Left ventricle myocardium inferior (tissue), 1 donor: Measurements from ENCODE around the gene SREBF1. TPM values are rescaled to one million over a fixed set of nuclear protein-coding genes. Genes with fewer than 3 reads are reported as not detected.
"Not testable (repeated sequence)": the region's sequence is repeated elsewhere in the genome, so short reads cannot be mapped to it uniquely, and the experiment has no call there.

Experiments used
- DNase-seq: peaks from one replicate; pipeline ENCODE4 v3.0.0-alpha.2; 2020
- H3K27ac ChIP-seq: fragments of 200-600 bp; replicated peaks from 2 replicates; pipeline ENCODE4 v1.8.0; 2021
- H3K27me3 ChIP-seq: fragments of 200-600 bp; 2 replicates; pipeline ENCODE4 v1.8.0; 2021; ENCODE audit warnings: low read depth
- H3K36me3 ChIP-seq: fragments of 200-600 bp; 2 replicates; pipeline ENCODE4 v1.8.0; 2021
- H3K4me1 ChIP-seq: fragments of 200-600 bp; 2 replicates; pipeline ENCODE4 v1.8.0; 2021
- H3K4me3 ChIP-seq: fragments of 200-600 bp; 2 replicates; pipeline ENCODE4 v1.8.0; 2021; ENCODE audit warnings: mild to moderate bottlenecking, moderate library complexity
- H3K9me3 ChIP-seq: fragments of 200-600 bp; replicated peaks from 2 replicates; pipeline ENCODE4 v1.8.0; 2021
- CTCF ChIP-seq: fragments of 200-600 bp; IDR thresholded peaks from 2 replicates; pipeline ENCODE4 v1.8.0; 2021; ENCODE audit warnings: antibody characterized with exemption, mild to moderate bottlenecking, borderline replicate concordance
- intact Hi-C: fragments of 100-400 bp; cut with micrococcal nuclease; formaldehyde crosslinking; loops from one replicate; pipeline ENCODE4 v1.11.0; 2022
- total RNA-seq: library from RNA; stranded (reverse); fragmentation: NEBNext Ultra II Directional; extraction: Animal tissue kit (Norgen Biotek cat#: 25700); gene quantifications from one replicate; pipeline ENCODE4 v1.2.1, GENCODE V29; 2021
- donor health status: DM: no; HTN: yes; CAD: no; lungs with severe emphysema.

SREBF1 gene
- total RNA-seq, 1 donor from 2014 or later = 10.2 TPM

- no peaks in the 10 kb centered on the region for H3K9me3 ChIP-seq
- TF ChIP-seq CTCF = no peak
- H3K4me3 ChIP-seq = peak overlapping the region; percentile 54
- H3K27ac ChIP-seq = peak overlapping the region; percentile 83
- no peaks in the 10 kb centered on the region for H3K27me3 ChIP-seq
- peaks cover 29% of the 10 kb centered on the region for H3K36me3 ChIP-seq
- peak; percentile 66 for DNase-seq
- H3K4me1 ChIP-seq = peaks cover 89% of the 10 kb centered on the region
- intact Hi-C loops = loop anchor here (5.0 kb wide), 1 partner anchor 107 kb away; no protein-coding TSS in a partner anchor
Measured at GRCh38 chr17:17810084-17810894, 26.5 kb downstream of the SREBF1 start.

GRCh38 chr17:17809531-17810083 lies 27.2 kb downstream of the SREBF1 start:
- DNase-seq = no peak
- H3K4me1 ChIP-seq = peaks cover 89% of the 10 kb centered on the region
- intact Hi-C loops = loop anchor here (5.0 kb wide), 1 partner anchor 108 kb away; no protein-coding TSS in a partner anchor
- no peak for TF ChIP-seq CTCF
- no peaks in the 10 kb centered on the region for H3K27me3 ChIP-seq
- no peaks in the 10 kb centered on the region for H3K9me3 ChIP-seq
- H3K27ac ChIP-seq = peak overlapping the region; percentile 83
- peak overlapping the region; percentile 54 for H3K4me3 ChIP-seq
- peaks cover 23% of the 10 kb centered on the region for H3K36me3 ChIP-seq

GRCh38 chr17:17808706-17809432 lies 27.9 kb downstream of the SREBF1 start:
- Histone ChIP-seq H3K4me3 (no peak overlapping the region), H3K9me3 (no peaks in the 10 kb centered on the region), H3K27ac (peak overlapping the region; percentile 3), H3K36me3 (peaks cover 23% of the 10 kb centered on the region), H3K27me3 (no peaks in the 10 kb centered on the region), H3K4me1 (peaks cover 81% of the 10 kb centered on the region)
- intact Hi-C loops = no loop called here
- no peak for DNase-seq
- TF ChIP-seq CTCF = no peak

GRCh38 chr17:17808200-17808599 lies 28.6 kb downstream of the SREBF1 start:
- intact Hi-C loops, DNase-seq, H3K4me3 ChIP-seq, H3K27me3 ChIP-seq, H3K9me3 ChIP-seq: not testable (repeated sequence)
- Histone ChIP-seq H3K36me3 (peaks cover 19% of the 10 kb centered on the region), H3K27ac (peak overlapping the region; percentile 54), H3K4me1 (peaks cover 75% of the 10 kb centered on the region)

- Histone ChIP-seq H3K36me3 (peaks cover 12% of the 10 kb centered on the region), H3K9me3 (no peaks in the 10 kb centered on the region), H3K27ac (peak overlapping the region; percentile 54), H3K4me1 (peaks cover 67% of the 10 kb centered on the region), H3K27me3 (no peaks in the 10 kb centered on the region), H3K4me3 (no peak overlapping the region)
- no peak for TF ChIP-seq CTCF
- no peak for DNase-seq
- intact Hi-C loops = no loop called here
Measured at GRCh38 chr17:17807440-17807839, 29.3 kb downstream of the SREBF1 start.
